Measurements from ENCODE around the gene RELL1.

Gene RELL1

GRCh38 chr4:37594099-37594498 is 92.1 kb downstream of the RELL1 start:
- no peak for DNase-seq

GRCh38 chr4:37591349-37591748 is 94.8 kb downstream of the RELL1 start:
- DNase-seq: no peak

DNA sequence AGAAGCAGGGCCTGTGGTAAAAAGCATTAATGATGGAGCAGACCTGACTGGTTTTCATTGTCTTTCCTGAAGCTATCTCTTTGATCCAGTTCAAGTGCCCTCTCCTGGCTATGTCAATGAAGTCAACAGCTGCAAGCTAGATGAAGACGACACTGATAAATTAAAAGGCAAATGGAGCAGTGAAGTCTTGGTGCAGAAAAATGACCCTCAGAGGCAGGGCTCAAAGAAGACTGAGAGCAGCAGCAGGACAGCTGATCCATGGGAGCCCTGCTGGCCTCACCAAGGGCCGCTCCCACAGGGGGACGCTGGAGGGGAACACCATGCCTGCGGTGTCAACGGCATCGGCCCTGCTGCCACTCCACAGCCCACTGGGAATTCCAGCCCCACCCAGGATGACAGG is 96.2 kb downstream of the RELL1 start:
- DNase-seq: no peak

DNA sequence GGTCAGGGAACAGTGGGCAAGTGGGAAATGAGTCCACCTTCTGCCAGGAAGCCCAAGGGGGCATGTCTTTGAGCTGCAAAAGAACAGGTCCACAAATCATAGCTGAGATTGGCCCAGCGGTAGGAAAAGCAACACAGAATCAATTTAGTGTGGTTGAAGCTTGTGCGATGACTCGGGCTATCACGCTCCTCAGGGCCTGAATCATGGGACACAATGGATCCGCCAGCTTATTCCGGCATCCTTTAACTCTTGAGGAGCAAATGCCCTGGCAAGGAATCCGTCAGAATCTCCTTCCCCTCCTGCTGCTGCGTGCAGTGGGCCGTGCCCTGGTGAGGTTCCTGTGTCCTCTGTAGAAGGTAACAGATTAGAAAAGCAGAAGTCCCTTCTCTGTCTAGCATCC is 98.0 kb downstream of the RELL1 start:
- DNase-seq: no peak

DNA sequence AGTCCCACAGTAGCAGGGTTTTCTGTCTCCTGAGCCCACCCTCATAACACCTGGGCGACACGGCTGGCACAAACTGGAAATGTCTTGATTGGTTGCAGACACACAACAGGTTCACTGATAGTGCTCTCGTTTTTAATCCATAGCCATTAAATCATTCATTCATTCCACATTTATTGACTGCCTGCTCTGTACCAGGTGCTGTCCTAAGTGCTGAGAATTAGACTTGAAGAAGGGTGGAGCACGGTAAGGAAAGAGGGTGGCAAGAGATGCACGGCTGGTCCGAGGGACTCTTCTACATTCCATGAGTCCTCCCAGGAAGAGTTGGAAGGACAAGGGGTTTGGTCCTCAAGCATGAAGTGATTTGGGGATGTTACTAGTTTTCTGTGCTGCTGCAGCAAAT is 100.0 kb downstream of the RELL1 start:
- DNase-seq: no peak

DNA sequence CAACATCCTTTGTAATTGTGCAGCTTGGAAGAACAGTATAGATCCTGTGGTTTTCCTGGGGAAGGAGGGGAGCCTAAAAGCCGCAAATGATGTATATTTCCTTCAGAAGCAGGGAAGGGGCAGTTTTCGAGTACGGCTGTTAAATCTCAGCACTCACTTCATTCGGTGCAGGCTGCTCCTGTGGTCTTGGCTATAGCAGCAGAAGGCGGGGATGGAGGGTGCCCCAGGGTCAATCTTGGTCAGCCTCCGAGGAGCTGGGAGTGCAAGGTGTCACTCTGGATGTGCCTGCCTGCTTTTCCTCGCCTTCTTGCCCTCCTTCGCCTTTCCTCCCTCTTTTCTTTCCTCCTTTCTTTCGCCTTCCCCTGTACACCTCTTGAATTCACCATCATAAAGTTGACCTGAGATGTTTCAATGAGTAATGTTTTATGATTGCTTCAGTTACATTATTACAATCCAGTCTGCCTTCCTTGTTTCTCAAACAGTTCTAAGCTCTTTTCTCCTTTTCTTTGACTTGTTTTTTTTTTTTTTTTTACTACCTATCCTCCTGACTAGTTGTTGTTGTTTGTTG is 101.6 kb downstream of the RELL1 start:
- DNase-seq: no peak

DNA sequence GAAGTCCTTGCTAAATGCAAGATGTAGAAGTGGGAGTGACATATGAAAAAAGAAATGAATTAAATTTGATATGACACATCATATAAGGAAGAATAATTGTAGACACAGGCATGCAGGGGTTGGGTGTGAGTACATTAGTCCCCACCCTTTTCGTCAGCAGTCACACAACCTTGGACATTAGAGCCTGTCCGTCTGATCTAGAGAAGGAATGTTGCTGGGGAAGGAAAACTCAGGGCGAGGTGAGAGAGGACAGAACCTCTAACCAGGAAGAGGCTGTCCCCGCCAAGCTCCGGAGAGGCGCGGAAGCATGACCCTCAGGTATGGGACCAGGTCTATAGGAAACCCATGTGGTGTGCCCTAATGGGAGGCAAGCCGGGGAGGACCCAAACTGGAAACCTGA is 102.1 kb downstream of the RELL1 start:
- no peak for DNase-seq

GRCh38 chr4:37573566-37573965 is 112.6 kb downstream of the RELL1 start:
- no peak for DNase-seq

- no peak for DNase-seq
These were observed 117.7 kb downstream of the RELL1 start for GRCh38 chr4:37568489-37568888.

DNA sequence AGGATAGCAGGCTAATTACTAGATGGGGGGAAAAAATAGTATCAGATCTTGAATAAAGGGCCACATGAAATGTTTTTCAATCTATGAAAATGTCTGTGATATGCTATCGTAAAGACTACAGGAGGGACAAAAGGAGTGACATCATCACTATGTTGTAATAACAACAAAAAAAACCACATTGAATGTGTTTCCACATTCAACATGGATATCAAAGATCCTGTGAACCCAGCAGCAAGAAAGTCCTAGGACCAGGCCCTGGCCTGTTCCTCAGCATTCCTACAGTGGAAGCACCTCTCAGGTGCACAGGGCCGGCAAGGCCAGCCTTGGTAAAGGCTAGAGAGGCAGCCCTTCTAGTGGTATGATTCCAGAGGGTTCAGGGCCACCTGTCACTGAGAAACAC is 118.3 kb downstream of the RELL1 start:
- DNase-seq: no peak

GRCh38 chr4:37562592-37562991 is 123.6 kb downstream of the RELL1 start:
- no peak for DNase-seq

- DNase-seq: no peak
These were observed 124.4 kb downstream of the RELL1 start for GRCh38 chr4:37561803-37562207.

DNA sequence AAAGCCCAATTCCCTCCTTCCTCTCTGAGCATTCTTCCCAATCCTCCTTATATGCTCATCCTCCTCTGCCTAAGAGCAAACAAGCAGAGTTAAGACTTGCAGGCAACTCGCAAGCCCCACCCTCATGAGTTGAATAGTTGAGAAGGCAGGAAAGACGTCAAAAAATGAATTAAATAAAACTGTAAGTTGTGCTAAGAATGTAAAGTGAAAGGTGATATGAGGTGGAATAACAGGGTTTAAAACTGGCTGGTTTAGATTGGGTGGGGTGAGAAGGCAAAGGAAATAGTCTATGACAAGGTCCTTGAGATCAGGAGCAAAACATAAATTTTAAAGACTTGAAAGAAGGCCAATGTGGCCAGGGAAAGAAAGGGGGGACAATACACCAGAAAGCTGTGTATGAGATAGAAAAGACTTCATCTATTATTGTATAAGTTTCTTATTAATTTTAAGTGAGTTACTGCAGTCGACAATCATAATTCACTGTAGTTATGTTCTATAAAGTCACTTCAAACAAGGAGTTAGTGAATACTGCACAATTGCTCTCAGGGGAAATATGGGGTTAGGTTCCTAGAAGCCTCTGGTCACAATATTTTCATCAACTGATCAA is 124.9 kb downstream of the RELL1 start:
- no peak for DNase-seq

Data from bone marrow (tissue), 2 donors.